Measurements from ENCODE around the gene SHC2.

SHC2 gene

GRCh38 chr19:447816-448560 is 12.8 kb downstream of the SHC2 start:
- H3K36me3 ChIP-seq (ENCODE audit: control insufficient read depth in 2 of 2, insufficient read depth in 1 of 2, low read length in 2 of 2), result no peaks in the 10 kb centered on the region; a peak in 1 of 3 replicates
- ChIA-PET POLR2A (interaction anchor here (1.2 kb wide), 1 partner anchor 35 kb away, joined by 4 read pairs; no protein-coding TSS in a partner anchor), CTCF (interaction anchor here (0.9 kb wide), 1 partner anchor 63 kb away, joined by 4 read pairs; no protein-coding TSS in a partner anchor)
- H3K9me3 ChIP-seq (ENCODE audit: control insufficient read depth, insufficient read depth, low read depth, low read length), result no peaks in the 10 kb centered on the region
- TF ChIP-seq KLF7 (tag by site-specific recombination; IDR thresholded peaks at IDR 0.05; ENCODE audit: borderline replicate concordance), result no peak
- no peak for TF ChIP-seq ZNF707 (tag by site-specific recombination; IDR thresholded peaks at IDR 0.05)
- no peak for TF ChIP-seq ZNF341 (tag by site-specific recombination; IDR thresholded peaks at IDR 0.05; ENCODE audit: low read depth)
- no peak for TF ChIP-seq ZBTB49 (tag by site-specific recombination; IDR thresholded peaks at IDR 0.05; ENCODE audit: low read depth)
- TF ChIP-seq GFI1B (tag by site-specific recombination; IDR thresholded peaks at IDR 0.05), result no peak
- TF ChIP-seq AEBP2 (tag by site-specific recombination; IDR thresholded peaks at IDR 0.05; ENCODE audit: borderline replicate concordance), result no peak
- TF ChIP-seq ZNF792 (tag by site-specific recombination; IDR thresholded peaks at IDR 0.05), result no peak
- TF ChIP-seq ZNF521 (tag by site-specific recombination; IDR thresholded peaks at IDR 0.05), result no peak
- no peak overlapping the region for H3K4me3 ChIP-seq (ENCODE audit: low read depth, low read length)
- no peak overlapping the region for H3K27ac ChIP-seq (ENCODE audit: extremely low read depth, low read depth, low read length)
- no peaks in the 10 kb centered on the region for H3K4me1 ChIP-seq (ENCODE audit: control insufficient read depth, insufficient read depth, low read length)

- Histone ChIP-seq H3K9me3 (ENCODE audit: control insufficient read depth, insufficient read depth, low read depth, low read length) (no peaks in the 10 kb centered on the region), H3K27ac (ENCODE audit: extremely low read depth, low read depth, low read length) (no peak overlapping the region), H3K36me3 (ENCODE audit: control insufficient read depth in 2 of 2, insufficient read depth in 1 of 2, low read length in 2 of 2) (no peaks in the 10 kb centered on the region; a peak in 1 of 3 replicates), H3K4me3 (ENCODE audit: low read depth, low read length) (no peak overlapping the region), H3K4me1 (ENCODE audit: control insufficient read depth, insufficient read depth, low read length) (no peaks in the 10 kb centered on the region)
- ChIA-PET POLR2A (no interaction called here), CTCF (no interaction called here)
- TF ChIP-seq ZNF132 (tag by site-specific recombination; IDR thresholded peaks at IDR 0.05; ENCODE audit: borderline replicate concordance) (no peak), ZNF670 (tag by site-specific recombination; IDR thresholded peaks at IDR 0.05; ENCODE audit: low read depth) (no peak), ZNF19 (tag by site-specific recombination; IDR thresholded peaks at IDR 0.05; ENCODE audit: low read depth) (no peak), ZBTB1 (tag by site-specific recombination; IDR thresholded peaks at IDR 0.05) (no peak), GLI2 (tag by site-specific recombination; IDR thresholded peaks at IDR 0.05; ENCODE audit: borderline replicate concordance, low read depth) (no peak), ZNF626 (tag by site-specific recombination; IDR thresholded peaks at IDR 0.05) (no peak), REPIN1 (tag by site-specific recombination; IDR thresholded peaks at IDR 0.05; ENCODE audit: low read depth) (no peak), MEIS1 (CRISPR knock-in tag; IDR thresholded peaks at IDR 0.05; ENCODE audit: borderline replicate concordance) (no peak)
- TF ChIP-seq, protein P1, sequence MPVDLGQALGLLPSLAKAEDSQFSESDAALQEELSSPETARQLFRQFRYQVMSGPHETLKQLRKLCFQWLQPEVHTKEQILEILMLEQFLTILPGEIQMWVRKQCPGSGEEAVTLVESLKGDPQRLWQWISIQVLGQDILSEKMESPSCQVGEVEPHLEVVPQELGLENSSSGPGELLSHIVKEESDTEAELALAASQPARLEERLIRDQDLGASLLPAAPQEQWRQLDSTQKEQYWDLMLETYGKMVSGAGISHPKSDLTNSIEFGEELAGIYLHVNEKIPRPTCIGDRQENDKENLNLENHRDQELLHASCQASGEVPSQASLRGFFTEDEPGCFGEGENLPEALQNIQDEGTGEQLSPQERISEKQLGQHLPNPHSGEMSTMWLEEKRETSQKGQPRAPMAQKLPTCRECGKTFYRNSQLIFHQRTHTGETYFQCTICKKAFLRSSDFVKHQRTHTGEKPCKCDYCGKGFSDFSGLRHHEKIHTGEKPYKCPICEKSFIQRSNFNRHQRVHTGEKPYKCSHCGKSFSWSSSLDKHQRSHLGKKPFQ (tag by site-specific recombination; IDR thresholded peaks at IDR 0.05), result no peak
- TF ChIP-seq, protein P2, sequence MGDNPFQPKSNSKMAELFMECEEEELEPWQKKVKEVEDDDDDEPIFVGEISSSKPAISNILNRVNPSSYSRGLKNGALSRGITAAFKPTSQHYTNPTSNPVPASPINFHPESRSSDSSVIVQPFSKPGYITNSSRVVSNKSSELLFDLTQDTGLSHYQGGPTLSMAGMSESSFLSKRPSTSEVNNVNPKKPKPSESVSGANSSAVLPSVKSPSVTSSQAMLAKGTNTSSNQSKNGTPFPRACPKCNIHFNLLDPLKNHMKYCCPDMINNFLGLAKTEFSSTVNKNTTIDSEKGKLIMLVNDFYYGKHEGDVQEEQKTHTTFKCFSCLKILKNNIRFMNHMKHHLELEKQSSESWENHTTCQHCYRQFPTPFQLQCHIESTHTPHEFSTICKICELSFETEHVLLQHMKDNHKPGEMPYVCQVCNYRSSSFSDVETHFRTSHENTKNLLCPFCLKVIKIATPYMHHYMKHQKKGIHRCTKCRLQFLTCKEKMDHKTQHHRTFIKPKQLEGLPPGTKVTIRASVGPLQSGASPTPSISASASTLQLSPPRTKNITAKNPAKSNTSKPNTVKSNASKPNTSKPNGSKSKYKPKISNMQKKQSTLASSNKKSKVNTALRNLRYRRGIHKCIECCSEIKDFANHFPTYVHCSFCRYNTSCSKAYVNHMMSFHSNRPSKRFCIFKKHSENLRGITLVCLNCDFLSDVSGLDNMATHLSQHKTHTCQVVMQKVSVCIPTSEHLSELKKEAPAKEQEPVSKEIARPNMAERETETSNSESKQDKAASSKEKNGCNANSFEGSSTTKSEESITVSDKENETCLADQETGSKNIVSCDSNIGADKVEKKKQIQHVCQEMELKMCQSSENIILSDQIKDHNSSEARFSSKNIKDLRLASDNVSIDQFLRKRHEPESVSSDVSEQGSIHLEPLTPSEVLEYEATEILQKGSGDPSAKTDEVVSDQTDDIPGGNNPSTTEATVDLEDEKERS (tag by site-specific recombination; IDR thresholded peaks at IDR 0.05), result no peak
These were observed 13.8 kb downstream of the SHC2 start for GRCh38 chr19:447064-447426.

Measured in HEK293 (cell line).